Fibroblast of lung (primary cell): ENCODE data around the gene LYRM2.

ENCODE experiments used
- CTCF ChIP-seq, 2 donors: IDR thresholded peaks in 1 of 2; conservative IDR thresholded peaks in 1 of 2; 1 replicate in 1 of 2; 2 replicates in 1 of 2; pipeline ENCODE4 v1.5.1; 2011 to 2012; ENCODE audit warnings: low read length in 2 of 2, control low read depth in 1 of 2, inconsistent platforms in 1 of 2, low read depth in 1 of 2, mild to moderate bottlenecking in 1 of 2
- EZH2 ChIP-seq: IDR thresholded peaks from 2 replicates; pipeline ENCODE4 v1.5.1; 2012; ENCODE audit warnings: low read length, control low read depth, mild to moderate bottlenecking; ENCODE audit errors: missing control alignments

GRCh38 chr6:89655122-89655521 is 16.6 kb upstream of the LYRM2 start:
- no peak for TF ChIP-seq CTCF (conservative IDR thresholded peaks at IDR 0.05 in 1 of 2, IDR thresholded peaks at IDR 0.05 in 1 of 2; ENCODE audit: low read depth in 1 of 2, low read length in 2 of 2)
- no peak for TF ChIP-seq EZH2
